GM21360 (cell line): ENCODE results near the gene CDK10.
"Not testable (repeated sequence)": the region's sequence is repeated elsewhere in the genome, so short reads cannot be mapped to it uniquely, and the experiment has no call there.

ENCODE experiments used
- ATAC-seq: cut with Tn5 transposase; IDR thresholded peaks from one replicate; pipeline ENCODE4 v1.9.1; 2021; ENCODE audit warnings: mild to moderate bottlenecking, moderate library complexity; ENCODE audit not compliant: unreplicated experiment

The CDK10 gene, protein sequence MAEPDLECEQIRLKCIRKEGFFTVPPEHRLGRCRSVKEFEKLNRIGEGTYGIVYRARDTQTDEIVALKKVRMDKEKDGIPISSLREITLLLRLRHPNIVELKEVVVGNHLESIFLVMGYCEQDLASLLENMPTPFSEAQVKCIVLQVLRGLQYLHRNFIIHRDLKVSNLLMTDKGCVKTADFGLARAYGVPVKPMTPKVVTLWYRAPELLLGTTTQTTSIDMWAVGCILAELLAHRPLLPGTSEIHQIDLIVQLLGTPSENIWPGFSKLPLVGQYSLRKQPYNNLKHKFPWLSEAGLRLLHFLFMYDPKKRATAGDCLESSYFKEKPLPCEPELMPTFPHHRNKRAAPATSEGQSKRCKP

GRCh38 chr16:89686520-89687091 lies at the start of gene CDK10:
Gene CDK10 (plus strand): TSS chr16:89686689. CDS start chr16:89686711, 22 bp downstream.
- ATAC-seq: peak; percentile 77

GRCh38 chr16:89637379-89637778 lies 49.1 kb upstream of the CDK10 start:
- no peak for ATAC-seq

GRCh38 chr16:89638455-89638854 lies 48.0 kb upstream of the CDK10 start:
- ATAC-seq: no peak

- no peak for ATAC-seq
These were observed 47.1 kb upstream of the CDK10 start for GRCh38 chr16:89639385-89639784.

DNA sequence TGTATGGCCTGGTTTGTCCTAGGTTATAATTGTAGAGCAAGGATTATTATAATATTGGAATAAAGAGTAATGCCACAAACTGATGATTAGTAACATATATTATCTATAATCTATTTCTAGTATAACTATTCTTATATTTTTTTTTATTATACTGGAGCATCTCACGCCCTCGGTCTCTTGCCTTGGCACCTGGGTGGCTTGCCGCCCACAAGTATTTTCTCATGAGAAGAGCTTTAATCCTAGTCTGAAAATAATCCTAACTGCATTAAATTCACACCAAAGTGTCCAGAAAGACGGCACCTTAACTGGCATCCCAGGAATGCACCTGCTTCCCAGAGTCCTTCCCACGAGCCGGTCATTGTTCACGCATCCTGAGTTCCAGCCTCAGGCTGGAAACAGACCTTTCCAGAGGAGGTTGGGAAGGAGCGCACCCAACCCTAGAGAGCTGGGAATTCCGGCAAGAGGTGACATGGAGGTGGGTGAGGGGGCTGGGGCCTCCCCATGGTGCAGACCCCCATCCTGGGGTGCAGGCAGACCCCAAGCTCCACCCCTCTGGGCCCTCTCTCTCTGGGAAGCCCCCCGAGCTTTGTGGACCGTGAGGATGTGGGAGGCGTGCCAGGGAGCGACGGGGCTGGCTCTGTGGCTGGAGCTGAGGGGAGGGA lies 44.9 kb upstream of the CDK10 start:
- no peak for ATAC-seq

- no peak for ATAC-seq
These were observed 43.9 kb upstream of the CDK10 start for GRCh38 chr16:89642574-89642973.

- ATAC-seq: no peak
These were observed 42.7 kb upstream of the CDK10 start for GRCh38 chr16:89643769-89644300.

DNA sequence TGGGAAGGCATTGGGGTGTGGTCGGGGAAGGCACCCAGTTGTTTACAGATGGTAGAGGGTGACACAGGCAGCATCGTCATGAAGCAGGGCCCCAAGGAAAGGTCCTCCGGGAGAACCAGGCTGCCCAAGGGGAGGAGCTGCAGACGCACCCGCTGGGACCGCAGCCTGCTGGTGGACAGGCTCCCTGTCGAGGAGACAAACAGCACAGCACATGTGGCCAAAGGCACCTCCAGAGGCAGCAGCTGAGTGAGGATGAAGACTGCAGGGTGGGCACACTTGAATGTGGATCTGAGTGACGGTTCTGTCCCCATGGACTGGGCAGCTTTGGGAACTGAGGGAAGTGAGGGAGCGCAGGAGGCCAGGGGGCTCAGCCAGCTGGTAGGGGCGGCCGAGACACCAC lies 41.4 kb upstream of the CDK10 start:
- no peak for ATAC-seq

DNA sequence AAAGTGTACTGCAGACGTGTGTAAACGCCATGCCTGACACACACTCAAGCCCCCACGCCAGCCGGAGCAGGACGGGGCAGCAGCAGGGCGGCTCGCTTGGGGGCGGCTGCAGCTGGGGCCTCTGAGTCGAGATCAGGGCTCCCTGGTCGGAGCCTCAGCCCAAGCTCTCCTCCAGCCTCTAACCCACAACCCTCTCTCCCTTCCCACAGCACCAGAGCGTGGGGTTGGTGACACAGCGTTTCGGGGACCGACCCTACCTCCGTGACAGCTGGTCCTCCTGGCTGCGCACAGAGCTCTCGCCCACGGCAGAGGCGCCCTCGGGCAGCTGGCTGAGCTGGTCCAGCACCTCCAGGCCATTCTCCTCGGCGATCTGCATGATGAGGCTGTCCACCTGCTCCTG lies 40.2 kb upstream of the CDK10 start:
- no peak for ATAC-seq

GRCh38 chr16:89646906-89647305 lies 39.6 kb upstream of the CDK10 start:
- ATAC-seq: no peak

DNA sequence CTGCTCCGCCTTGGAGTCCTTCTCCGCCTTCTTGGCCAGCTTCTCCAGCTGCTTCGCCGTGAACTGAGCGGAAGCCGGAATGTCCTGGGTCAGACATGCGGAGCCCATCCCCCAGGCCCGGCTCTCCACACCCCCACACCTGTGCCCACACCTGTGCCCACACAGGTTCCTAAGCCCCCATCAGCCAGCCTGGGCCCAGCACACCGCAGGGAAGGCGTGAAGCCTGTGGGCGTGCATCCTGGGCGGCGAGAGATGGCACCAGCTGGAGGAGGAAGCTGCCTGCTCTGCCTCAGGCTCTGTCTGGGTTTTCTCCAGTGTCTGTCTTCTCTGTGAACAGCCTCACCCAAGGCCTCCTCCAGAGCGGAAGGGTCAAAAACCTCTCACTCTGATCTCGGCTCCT lies 34.9 kb upstream of the CDK10 start:
- no peak for ATAC-seq

GRCh38 chr16:89653656-89654295 lies 32.7 kb upstream of the CDK10 start:
- ATAC-seq: no peak

DNA sequence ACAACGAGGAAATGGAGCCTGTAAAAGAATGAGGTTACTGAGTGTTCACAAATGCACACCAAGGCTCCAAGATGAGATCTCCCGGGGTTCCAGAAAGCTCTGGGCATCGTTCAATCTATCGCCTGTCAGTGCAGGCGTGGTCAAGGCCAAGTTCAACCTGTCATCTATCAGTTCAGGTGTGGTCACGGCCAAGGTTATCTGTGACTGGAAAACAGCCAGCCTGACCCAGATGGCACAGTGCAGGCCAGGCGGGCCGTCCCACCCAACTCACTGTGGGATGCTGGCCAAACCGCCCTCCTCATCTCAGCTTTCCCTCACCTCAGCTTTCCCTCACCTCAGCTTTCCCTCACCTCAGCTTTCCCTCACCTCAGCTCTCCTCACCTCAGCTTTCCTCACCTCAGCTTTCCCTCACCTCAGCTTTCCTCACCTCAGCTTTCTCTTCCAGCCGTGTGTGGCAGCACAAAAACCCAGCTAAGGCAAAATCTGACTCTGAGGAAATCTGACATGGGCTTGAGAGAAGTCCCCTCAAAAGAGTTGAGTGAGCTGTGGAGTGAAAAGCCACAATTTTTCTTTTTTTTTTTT lies 31.3 kb upstream of the CDK10 start:
- no peak for ATAC-seq

DNA sequence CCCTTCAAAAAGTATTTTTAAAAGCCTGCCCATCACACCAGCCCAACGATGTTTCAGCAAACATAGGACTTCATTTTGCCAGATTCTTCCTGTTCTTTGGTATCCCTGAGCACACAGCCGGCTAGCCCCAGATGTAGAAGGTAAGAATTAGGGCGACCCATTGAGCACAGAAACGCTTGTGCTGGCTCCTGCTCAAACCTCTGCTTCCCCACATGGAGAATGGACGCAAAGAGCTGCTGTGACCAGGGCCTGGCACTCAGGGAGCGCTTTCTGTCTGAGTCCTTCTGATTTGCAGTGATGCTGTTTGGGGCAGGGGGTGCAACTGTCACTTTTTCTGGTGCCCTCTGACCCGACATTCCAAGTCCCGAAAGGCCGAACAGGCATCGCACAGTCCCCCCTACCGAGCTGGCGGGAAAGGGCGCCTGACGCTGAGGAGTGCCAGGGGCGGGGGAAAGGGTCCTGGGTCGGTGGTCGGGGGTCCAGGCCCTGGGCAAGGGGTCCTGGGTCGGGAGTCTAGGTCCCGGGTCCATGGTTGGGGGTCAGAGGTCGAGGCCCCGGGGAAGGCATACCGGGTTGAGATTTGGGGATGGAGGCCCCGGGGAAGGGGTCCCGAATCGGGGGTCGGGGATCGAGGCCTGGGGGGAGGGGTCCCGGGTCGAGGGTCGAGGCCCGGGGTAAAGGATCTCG lies 29.9 kb upstream of the CDK10 start:
- no peak for ATAC-seq

DNA sequence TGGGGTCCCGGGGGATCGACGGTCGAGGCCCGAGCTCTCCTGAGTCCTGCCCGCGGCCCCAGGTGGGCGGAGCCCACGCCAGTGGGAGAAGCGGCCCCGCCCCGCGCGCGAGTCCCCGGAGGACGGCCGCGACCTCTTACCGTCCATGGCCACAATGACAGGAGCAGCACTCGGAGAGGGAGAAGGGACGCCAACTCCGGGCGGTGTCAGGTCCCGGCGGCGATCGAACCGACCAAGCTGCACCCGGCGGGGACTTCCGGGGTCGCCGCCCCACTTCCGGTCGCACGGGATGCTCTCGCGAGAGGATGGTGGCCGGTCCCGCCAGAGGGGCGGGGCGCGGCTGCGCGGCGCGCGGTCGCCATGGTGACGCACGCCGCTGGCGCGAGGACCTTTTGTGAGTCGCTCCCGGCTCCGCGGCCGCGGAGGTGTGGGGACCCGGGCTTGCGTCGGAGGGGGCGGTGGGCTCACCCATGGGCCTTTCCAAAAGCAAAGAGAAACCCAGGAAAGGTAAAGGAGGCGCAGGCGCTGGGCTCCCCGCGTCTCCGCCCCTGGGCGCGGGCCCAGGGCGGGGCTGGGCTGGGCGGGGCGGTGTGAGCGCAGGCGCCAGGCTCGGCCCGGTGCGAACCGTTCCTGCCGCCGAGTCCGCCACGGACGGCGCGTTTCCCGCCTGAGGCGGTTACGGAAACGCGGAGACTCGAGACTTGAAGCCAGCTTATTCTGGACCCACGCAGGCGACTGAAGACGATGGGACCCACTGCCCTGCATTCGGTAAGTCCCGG lies 28.9 kb upstream of the CDK10 start, which contains the start of the genes CHMP1A and SPATA33:
Gene CHMP1A (minus strand): TSS at position 267 of the 779 bp plus-strand sequence. CDS start 120 bp downstream, at position 147.
Gene SPATA33 (plus strand): TSS at position 395 of the 779 bp plus-strand sequence. CDS start 76 bp downstream, at position 471.
- peak; percentile 86 for ATAC-seq

GRCh38 chr16:89658221-89658879 lies 28.1 kb upstream of the CDK10 start:
- ATAC-seq: no peak

- no peak for ATAC-seq
These were observed 26.3 kb upstream of the CDK10 start for GRCh38 chr16:89660146-89660545.

GRCh38 chr16:89661215-89661614 lies 25.3 kb upstream of the CDK10 start:
- no peak for ATAC-seq

- ATAC-seq: not testable (repeated sequence)
These were observed 22.3 kb upstream of the CDK10 start for GRCh38 chr16:89664238-89664637.
